ENCODE results near the gene SCMH1.

Gene SCMH1

GRCh38 chr1:41160498-41161110 is 81.5 kb downstream of the SCMH1 start:
- DNase-seq (ENCODE audit: low read depth): no peak
- TF ChIP-seq CTCF (conservative IDR thresholded peaks at IDR 0.05; ENCODE audit: low read depth, low read length): no peak
- no peak overlapping the region for H3K4me3 ChIP-seq (ENCODE audit: low read depth, low read length)

- DNase-seq (ENCODE audit: low read depth): no peak
- no peak for TF ChIP-seq CTCF (conservative IDR thresholded peaks at IDR 0.05; ENCODE audit: low read depth, low read length)
These were observed 83.1 kb downstream of the SCMH1 start for GRCh38 chr1:41158966-41159365.

GRCh38 chr1:41158147-41158875 is 83.8 kb downstream of the SCMH1 start:
- H3K4me3 ChIP-seq (ENCODE audit: low read depth, low read length): no peak overlapping the region
- peak; percentile 35 for DNase-seq (ENCODE audit: low read depth)
- TF ChIP-seq CTCF (conservative IDR thresholded peaks at IDR 0.05; ENCODE audit: low read depth, low read length): peak; percentile 22

More at GRCh38 chr1:41158966-41159365, 83.1 kb downstream of the SCMH1 start:
- H3K4me3 ChIP-seq (ENCODE audit: low read depth, low read length): no peak overlapping the region

GRCh38 chr1:41155105-41155504 is 87.0 kb downstream of the SCMH1 start:
- no peak for TF ChIP-seq CTCF (conservative IDR thresholded peaks at IDR 0.05; ENCODE audit: low read depth, low read length)
- DNase-seq (ENCODE audit: low read depth): no peak
- H3K4me3 ChIP-seq (ENCODE audit: low read depth, low read length): no peak overlapping the region

- no peak for DNase-seq (ENCODE audit: low read depth)
- H3K4me3 ChIP-seq (ENCODE audit: low read depth, low read length): no peak overlapping the region
- no peak for TF ChIP-seq CTCF (conservative IDR thresholded peaks at IDR 0.05; ENCODE audit: low read depth, low read length)
These were observed 88.3 kb downstream of the SCMH1 start for GRCh38 chr1:41153750-41154274.

GRCh38 chr1:41152622-41153044 is 89.5 kb downstream of the SCMH1 start:
- H3K4me3 ChIP-seq (ENCODE audit: low read depth, low read length): no peak overlapping the region
- DNase-seq (ENCODE audit: low read depth): peak; percentile 90
- no peak for TF ChIP-seq CTCF (conservative IDR thresholded peaks at IDR 0.05; ENCODE audit: low read depth, low read length)
